WTC11 (cell line): ENCODE measurements around the gene SCUBE3.

Source experiments
- ETV6 ChIP-seq: sonication (generic); formaldehyde crosslinking; IDR thresholded peaks from 2 replicates; pipeline ENCODE4 v1.8.1; 2022; ENCODE audit warnings: mild to moderate bottlenecking, missing genetic modification reagents
- FOXP1 ChIP-seq: sonication (generic); formaldehyde crosslinking; IDR thresholded peaks from 2 replicates; pipeline ENCODE4 v1.8.0; 2022; ENCODE audit warnings: missing genetic modification reagents, mild to moderate bottlenecking, moderate library complexity, borderline replicate concordance
- NR1H2 ChIP-seq: sonication (generic); formaldehyde crosslinking; IDR thresholded peaks from 2 replicates; pipeline ENCODE4 v1.9.0; 2021; ENCODE audit warnings: mild to moderate bottlenecking, moderate library complexity, missing genetic modification reagents
- TCF7 ChIP-seq: sonication (generic); formaldehyde crosslinking; IDR thresholded peaks from 2 replicates; pipeline ENCODE4 v1.8.0; 2022; ENCODE audit warnings: mild to moderate bottlenecking, low read depth, missing genetic modification reagents, moderate library complexity
- ZNF263 ChIP-seq: sonication (generic); formaldehyde crosslinking; IDR thresholded peaks from 2 replicates; pipeline ENCODE4 v1.8.1; 2022; ENCODE audit warnings: low read depth, mild to moderate bottlenecking, moderate library complexity, missing genetic modification reagents
- TF ChIP-seq, protein P1 (sequence below): sonication (generic); formaldehyde crosslinking; conservative IDR thresholded peaks from 2 replicates; pipeline ENCODE4 v1.8.1; 2023; ENCODE audit warnings: mild to moderate bottlenecking, low read depth, missing genetic modification reagents, moderate library complexity
- TF ChIP-seq, protein P2 (sequence below): sonication (generic); formaldehyde crosslinking; IDR thresholded peaks from 2 replicates; pipeline ENCODE4 v1.8.1; 2023; ENCODE audit warnings: mild to moderate bottlenecking, missing genetic modification reagents, borderline replicate concordance
- TF ChIP-seq, protein P3 (sequence below): fragments of 200-600 bp; IDR thresholded peaks from 2 replicates; pipeline ENCODE4 v1.8.0; 2022; ENCODE audit warnings: antibody characterized with exemption
- TF ChIP-seq, protein P4 (sequence below): sonication (generic); formaldehyde crosslinking; conservative IDR thresholded peaks from 2 replicates; pipeline ENCODE4 v1.8.1; 2022; ENCODE audit warnings: mild to moderate bottlenecking, missing genetic modification reagents

DNA sequence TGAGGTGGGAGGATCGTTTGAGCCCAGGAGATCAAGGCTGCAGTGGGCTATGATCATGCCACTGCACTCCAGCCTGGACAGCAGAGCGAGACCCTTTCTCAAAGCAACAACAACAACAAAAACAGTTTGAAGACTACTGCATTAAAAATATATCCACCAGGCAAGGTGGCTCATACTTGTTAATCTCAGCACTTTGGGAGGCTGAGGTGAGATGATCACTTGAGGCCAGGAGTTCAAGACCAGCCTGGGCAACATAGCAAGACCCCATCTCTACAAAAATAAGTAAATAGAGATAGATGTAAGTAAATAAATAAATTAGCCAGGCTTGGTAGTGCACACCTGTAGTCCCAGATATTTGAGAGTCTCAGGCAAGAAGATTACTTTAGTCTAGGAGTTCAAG is 58.2 kb downstream of the SCUBE3 start:
- TF ChIP-seq, protein P1, sequence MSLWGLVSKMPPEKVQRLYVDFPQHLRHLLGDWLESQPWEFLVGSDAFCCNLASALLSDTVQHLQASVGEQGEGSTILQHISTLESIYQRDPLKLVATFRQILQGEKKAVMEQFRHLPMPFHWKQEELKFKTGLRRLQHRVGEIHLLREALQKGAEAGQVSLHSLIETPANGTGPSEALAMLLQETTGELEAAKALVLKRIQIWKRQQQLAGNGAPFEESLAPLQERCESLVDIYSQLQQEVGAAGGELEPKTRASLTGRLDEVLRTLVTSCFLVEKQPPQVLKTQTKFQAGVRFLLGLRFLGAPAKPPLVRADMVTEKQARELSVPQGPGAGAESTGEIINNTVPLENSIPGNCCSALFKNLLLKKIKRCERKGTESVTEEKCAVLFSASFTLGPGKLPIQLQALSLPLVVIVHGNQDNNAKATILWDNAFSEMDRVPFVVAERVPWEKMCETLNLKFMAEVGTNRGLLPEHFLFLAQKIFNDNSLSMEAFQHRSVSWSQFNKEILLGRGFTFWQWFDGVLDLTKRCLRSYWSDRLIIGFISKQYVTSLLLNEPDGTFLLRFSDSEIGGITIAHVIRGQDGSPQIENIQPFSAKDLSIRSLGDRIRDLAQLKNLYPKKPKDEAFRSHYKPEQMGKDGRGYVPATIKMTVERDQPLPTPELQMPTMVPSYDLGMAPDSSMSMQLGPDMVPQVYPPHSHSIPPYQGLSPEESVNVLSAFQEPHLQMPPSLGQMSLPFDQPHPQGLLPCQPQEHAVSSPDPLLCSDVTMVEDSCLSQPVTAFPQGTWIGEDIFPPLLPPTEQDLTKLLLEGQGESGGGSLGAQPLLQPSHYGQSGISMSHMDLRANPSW (CRISPR knock-in tag), result no peak
- TF ChIP-seq, protein P2, sequence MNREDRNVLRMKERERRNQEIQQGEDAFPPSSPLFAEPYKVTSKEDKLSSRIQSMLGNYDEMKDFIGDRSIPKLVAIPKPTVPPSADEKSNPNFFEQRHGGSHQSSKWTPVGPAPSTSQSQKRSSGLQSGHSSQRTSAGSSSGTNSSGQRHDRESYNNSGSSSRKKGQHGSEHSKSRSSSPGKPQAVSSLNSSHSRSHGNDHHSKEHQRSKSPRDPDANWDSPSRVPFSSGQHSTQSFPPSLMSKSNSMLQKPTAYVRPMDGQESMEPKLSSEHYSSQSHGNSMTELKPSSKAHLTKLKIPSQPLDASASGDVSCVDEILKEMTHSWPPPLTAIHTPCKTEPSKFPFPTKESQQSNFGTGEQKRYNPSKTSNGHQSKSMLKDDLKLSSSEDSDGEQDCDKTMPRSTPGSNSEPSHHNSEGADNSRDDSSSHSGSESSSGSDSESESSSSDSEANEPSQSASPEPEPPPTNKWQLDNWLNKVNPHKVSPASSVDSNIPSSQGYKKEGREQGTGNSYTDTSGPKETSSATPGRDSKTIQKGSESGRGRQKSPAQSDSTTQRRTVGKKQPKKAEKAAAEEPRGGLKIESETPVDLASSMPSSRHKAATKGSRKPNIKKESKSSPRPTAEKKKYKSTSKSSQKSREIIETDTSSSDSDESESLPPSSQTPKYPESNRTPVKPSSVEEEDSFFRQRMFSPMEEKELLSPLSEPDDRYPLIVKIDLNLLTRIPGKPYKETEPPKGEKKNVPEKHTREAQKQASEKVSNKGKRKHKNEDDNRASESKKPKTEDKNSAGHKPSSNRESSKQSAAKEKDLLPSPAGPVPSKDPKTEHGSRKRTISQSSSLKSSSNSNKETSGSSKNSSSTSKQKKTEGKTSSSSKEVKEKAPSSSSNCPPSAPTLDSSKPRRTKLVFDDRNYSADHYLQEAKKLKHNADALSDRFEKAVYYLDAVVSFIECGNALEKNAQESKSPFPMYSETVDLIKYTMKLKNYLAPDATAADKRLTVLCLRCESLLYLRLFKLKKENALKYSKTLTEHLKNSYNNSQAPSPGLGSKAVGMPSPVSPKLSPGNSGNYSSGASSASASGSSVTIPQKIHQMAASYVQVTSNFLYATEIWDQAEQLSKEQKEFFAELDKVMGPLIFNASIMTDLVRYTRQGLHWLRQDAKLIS (CRISPR knock-in tag), result no peak
- TF ChIP-seq, protein P3, sequence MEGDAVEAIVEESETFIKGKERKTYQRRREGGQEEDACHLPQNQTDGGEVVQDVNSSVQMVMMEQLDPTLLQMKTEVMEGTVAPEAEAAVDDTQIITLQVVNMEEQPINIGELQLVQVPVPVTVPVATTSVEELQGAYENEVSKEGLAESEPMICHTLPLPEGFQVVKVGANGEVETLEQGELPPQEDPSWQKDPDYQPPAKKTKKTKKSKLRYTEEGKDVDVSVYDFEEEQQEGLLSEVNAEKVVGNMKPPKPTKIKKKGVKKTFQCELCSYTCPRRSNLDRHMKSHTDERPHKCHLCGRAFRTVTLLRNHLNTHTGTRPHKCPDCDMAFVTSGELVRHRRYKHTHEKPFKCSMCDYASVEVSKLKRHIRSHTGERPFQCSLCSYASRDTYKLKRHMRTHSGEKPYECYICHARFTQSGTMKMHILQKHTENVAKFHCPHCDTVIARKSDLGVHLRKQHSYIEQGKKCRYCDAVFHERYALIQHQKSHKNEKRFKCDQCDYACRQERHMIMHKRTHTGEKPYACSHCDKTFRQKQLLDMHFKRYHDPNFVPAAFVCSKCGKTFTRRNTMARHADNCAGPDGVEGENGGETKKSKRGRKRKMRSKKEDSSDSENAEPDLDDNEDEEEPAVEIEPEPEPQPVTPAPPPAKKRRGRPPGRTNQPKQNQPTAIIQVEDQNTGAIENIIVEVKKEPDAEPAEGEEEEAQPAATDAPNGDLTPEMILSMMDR, result no peak
- no peak for TF ChIP-seq NR1H2 (CRISPR knock-in tag)
- TF ChIP-seq ETV6 (CRISPR knock-in tag), result no peak
- no peak for TF ChIP-seq ZNF263 (CRISPR knock-in tag)
- TF ChIP-seq, protein P4, sequence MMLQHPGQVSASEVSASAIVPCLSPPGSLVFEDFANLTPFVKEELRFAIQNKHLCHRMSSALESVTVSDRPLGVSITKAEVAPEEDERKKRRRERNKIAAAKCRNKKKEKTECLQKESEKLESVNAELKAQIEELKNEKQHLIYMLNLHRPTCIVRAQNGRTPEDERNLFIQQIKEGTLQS (CRISPR knock-in tag), result no peak
- TF ChIP-seq FOXP1 (CRISPR knock-in tag), result no peak
- no peak for TF ChIP-seq TCF7
